GM21447 (cell line): ENCODE data around the gene GJB4.
"Not testable (repeated sequence)": the region's sequence is repeated elsewhere in the genome, so short reads cannot be mapped to it uniquely, and the experiment has no call there.

ENCODE experiments used
- ATAC-seq: cut with Tn5 transposase; IDR thresholded peaks from one replicate; pipeline ENCODE4 v1.9.1; 2021; ENCODE audit not compliant: unreplicated experiment

GJB4 gene

DNA sequence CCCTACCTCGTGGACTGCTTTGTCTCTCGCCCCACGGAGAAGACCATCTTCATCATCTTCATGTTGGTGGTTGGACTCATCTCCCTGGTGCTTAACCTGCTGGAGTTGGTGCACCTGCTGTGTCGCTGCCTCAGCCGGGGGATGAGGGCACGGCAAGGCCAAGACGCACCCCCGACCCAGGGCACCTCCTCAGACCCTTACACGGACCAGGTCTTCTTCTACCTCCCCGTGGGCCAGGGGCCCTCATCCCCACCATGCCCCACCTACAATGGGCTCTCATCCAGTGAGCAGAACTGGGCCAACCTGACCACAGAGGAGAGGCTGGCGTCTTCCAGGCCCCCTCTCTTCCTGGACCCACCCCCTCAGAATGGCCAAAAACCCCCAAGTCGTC, 35.2 kb downstream of the GJB4 start:
- ATAC-seq, result no peak

DNA sequence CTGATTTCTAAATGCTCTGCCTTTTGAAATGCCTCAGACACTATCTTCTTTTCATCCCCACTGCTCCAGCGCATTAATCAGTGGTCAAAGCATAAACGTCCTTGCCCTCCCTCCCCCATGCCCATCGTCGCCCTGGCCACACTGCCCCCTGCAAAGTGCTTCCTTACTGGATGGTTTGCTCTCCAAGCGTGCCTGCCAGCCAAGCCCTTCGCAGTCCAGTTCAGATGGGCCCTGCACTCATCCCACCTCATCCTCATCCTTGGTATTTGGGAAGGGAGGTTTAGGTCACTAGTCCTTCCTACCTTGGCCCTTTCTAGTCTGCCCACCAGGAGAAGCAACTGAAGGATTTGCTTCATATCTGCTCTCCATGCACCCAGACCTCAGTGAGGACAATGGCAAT, 36.4 kb downstream of the GJB4 start:
- ATAC-seq, result no peak

DNA sequence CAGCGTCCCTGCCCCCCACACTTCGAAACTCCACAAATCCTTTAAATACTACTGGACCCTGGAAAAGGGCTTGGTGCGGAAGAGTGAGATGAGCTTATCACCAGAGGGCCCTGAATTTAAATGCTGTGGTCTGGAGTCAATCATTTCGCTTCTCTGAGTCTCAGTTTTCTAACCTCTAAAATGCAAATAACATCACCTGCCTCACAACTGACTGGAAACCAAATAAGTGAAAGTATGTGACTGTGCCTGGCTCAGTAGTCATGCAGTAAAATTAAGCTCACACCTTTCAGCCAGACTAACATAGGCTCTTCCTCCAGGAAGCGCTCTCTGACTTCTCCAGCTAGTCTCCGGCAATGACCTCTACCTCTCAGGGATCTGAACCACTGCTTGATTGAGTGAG, 37.5 kb downstream of the GJB4 start:
- no peak for ATAC-seq

DNA sequence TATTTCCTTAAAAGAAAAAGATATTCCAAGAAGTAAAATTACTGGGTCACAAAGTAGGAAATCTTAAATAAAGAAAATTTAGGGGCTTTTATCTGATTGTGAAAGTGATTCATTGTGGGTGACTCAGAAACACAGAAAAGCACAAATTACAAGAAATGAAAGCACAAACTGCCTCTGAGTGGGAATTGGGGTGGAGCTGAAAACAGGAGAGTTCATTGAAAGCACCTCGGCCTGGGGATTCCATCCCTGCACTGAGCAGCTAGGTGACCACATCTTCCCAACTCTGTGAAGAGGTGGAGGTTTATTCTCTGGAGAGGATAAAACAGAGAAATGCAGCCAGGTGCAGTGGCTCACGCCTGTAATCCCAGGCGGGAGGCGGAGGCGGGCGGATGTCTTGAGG, 40.7 kb downstream of the GJB4 start:
- no peak for ATAC-seq

DNA sequence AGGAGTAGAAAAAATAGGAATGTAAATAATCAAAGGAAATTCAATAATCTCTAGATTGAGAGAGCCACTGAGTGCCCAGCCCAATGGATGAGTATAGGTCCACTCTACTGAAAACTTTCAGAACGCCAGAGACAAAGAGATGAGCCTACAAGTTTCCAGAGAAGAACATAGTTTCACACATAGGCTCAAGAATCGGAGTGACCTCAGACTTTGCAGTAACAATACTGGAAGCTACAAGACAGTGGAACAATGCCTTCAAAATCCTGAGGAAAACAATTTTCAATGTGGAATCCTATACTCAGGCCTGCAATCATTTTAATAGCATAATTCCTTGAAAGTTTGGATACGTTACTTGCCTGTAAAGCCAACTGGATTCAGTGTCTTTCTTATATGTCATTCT, 44.2 kb downstream of the GJB4 start:
- ATAC-seq, result no peak

DNA sequence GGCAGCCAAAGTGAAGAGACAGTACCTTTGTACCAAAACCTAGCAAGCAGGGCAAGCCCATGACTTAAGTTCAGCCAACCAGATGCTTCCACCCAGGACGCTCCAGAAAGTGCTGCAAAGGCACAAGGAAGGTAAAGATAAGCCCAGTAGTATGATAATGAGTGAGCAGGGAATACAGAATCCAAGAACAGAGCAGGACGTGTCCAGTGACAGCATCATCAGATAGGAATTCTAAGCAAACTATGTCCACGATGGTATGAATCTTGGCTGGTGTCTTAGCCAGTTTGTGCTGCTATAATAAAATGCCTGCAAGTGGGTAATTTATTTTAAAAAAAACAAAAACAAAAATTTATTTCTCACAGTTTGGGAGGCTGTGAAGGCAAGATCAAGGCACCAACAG, 46.9 kb downstream of the GJB4 start:
- no peak for ATAC-seq

DNA sequence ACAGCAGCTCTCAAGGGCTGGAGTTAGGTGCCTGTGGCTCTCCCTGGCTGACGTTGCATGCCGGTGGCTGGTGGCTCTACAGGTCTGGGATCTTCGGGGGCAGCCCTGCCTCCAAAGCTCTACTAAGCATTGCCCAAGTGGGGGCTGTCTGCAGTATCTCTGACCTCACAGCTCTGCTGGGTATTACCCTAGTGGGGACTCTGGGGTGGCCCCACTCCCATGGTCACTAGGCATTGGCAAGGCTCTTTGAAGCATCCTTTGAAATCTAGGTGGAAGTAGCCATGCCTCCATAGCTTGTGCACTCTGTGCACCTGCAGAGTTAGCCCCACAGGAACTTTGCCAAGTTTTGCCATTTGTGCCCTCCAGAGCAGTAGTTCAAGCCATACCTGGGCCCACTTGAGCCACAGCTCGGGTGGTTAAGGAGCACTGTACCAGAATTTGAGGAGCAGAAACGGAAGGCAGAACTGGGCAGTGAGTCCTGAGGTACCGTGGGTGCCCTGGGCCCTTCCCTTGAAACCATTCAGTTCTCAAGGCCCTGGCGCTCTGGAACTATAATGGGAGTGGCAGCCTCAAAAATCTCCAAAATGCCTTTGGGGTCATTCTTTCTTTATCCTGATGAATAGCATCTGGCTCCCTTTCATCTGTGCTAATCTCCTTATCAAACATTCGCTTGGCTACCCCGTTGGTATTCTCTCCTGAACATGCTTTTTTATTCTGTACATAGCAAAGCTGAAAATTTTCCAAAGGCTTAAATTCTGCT, 48.7 kb downstream of the GJB4 start:
- ATAC-seq, result no peak

DNA sequence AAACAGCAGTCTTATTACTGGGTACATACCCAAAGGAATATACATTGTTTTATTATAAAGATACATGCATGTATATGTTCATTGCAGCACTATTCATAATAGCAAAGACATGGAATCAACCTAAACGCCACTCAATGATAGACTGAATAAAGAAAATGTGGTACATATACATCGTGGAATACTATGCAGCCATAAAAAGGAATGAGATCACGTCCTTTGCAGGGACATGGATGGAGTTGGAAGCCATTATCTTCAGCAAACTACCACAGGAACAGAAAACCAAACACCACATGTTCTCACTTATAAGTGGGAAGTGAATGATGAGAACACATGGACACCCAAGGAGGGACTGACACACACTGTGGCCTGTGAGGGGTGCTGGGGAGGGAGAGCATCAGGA, 51.2 kb downstream of the GJB4 start:
- ATAC-seq, result not testable (repeated sequence)
